Karpas-422 (cell line): ENCODE data around the gene CALML3. TPM values are rescaled to one million over a fixed set of nuclear protein-coding genes. Genes with fewer than 3 reads are reported as not detected.
A peak's percentile ranks its signal among the peaks of the same experiment; 100 is the strongest.
"Not testable (repeated sequence)": the region's sequence is repeated elsewhere in the genome, so short reads cannot be mapped to it uniquely, and the experiment has no call there.

Experiments used
- DNase-seq: peaks from one replicate; pipeline ENCODE4 v3.0.0-alpha.2; 2015
- H2AFZ ChIP-seq: fragments of 200-600 bp; sonication (generic); 2 replicates; pipeline ENCODE4 v1.6.1; 2014; ENCODE audit warnings: antibody characterized with exemption, low read length, mixed read lengths
- H3K27ac ChIP-seq: fragments of 200-600 bp; sonication (generic); 2 replicates; pipeline ENCODE4 v1.5.1; 2014; ENCODE audit warnings: mild to moderate bottlenecking, low read length, moderate library complexity
- H3K27me3 ChIP-seq: fragments of 200-600 bp; sonication (generic); 2 replicates; pipeline ENCODE4 v1.6.1; 2014; ENCODE audit warnings: low read length, mixed read lengths
- H3K36me3 ChIP-seq: fragments of 200-600 bp; sonication (generic); 2 replicates; pipeline ENCODE4 v1.6.1; 2014; ENCODE audit warnings: low read length, mixed read lengths; ENCODE audit not compliant: insufficient read depth
- H3K4me1 ChIP-seq: fragments of 200-600 bp; sonication (generic); 2 replicates; pipeline ENCODE4 v1.6.1; 2014; ENCODE audit warnings: mild to moderate bottlenecking, low read length, mixed read lengths
- H3K4me2 ChIP-seq: fragments of 200-600 bp; sonication (generic); 2 replicates; pipeline ENCODE4 v1.6.1; 2014; ENCODE audit warnings: low read length, low read depth, mild to moderate bottlenecking; ENCODE audit not compliant: poor library complexity, severe bottlenecking
- H3K4me3 ChIP-seq: fragments of 200-600 bp; sonication (generic); 2 replicates; pipeline ENCODE4 v1.5.1; 2014; ENCODE audit warnings: mild to moderate bottlenecking, antibody characterized with exemption, low read length, mixed read lengths
- H3K79me2 ChIP-seq: fragments of 200-600 bp; sonication (generic); 2 replicates; pipeline ENCODE4 v1.6.1; 2014; ENCODE audit warnings: mild to moderate bottlenecking, low read length, mixed read lengths
- H3K9ac ChIP-seq: fragments of 200-600 bp; sonication (generic); 2 replicates; pipeline ENCODE4 v1.6.0; 2014; ENCODE audit warnings: low read length
- H3K9me2 ChIP-seq: fragments of 200-600 bp; sonication (generic), shearing (Covaris generic); replicated peaks from 2 replicates; pipeline ENCODE4 v1.6.0; 2014; ENCODE audit warnings: mild to moderate bottlenecking, low read length, moderate library complexity; ENCODE audit not compliant: insufficient read depth
- H3K9me3 ChIP-seq: fragments of 300-700, 200-600 bp; sonication (generic); 2 replicates; pipeline ENCODE4 v1.6.1; 2014; ENCODE audit warnings: low read length, mixed read lengths
- H4K20me1 ChIP-seq: fragments of 200-600 bp; sonication (generic); 2 replicates; pipeline ENCODE4 v1.6.1; 2014; ENCODE audit warnings: mild to moderate bottlenecking, antibody characterized with exemption, low read length, low read depth; ENCODE audit not compliant: insufficient read depth
- total RNA-seq: library from RNA; depleted of rRNA; stranded (reverse); fragments of >200 nt; shearing (Covaris generic); gene quantifications from 2 replicates; pipeline ENCODE4 v1.2.3, GENCODE V29; 2014; ENCODE audit warnings: low replicate concordance

The CALML3 gene
- total RNA-seq, 1 experiment from 2014 or later: not detected

DNA sequence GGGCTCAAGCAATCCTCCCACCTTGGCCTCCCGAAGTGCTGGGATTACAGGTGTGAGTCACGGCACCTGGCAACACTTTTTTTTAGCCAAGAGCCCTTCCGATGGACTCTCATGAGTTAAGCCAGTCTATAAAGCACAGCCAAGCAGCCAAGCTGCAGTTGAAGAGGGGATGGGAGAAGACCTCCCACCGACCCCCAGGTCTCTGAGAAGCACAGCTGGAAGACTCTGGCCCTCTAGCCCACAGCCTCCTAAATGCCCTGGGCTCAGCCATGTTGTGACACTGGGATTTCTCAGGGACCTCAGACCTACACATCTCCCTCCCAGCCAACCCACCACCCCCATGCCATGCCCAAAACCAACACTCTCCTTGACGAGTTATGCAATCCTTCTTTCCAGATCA lies 31.1 kb downstream of the CALML3 start:
- Histone ChIP-seq H2AFZ (no peak overlapping the region), H4K20me1 (no peaks in the 10 kb centered on the region), H3K4me1 (peaks cover 10% of the 10 kb centered on the region), H3K9me2 (no peaks in the 10 kb centered on the region), H3K9me3 (no peaks in the 10 kb centered on the region), H3K4me2 (no peak overlapping the region), H3K36me3 (no peaks in the 10 kb centered on the region), H3K79me2 (no peaks in the 10 kb centered on the region), H3K4me3 (no peak overlapping the region), H3K27ac (no peak overlapping the region), H3K9ac (no peak overlapping the region), H3K27me3 (no peaks in the 10 kb centered on the region)
- DNase-seq: no peak

- Histone ChIP-seq H4K20me1 (no peaks in the 10 kb centered on the region), H3K27me3 (no peaks in the 10 kb centered on the region), H3K4me3 (no peak overlapping the region), H3K79me2 (no peaks in the 10 kb centered on the region), H3K4me1 (peaks cover 10% of the 10 kb centered on the region), H3K36me3 (no peaks in the 10 kb centered on the region), H3K27ac (no peak overlapping the region), H3K9me3 (no peaks in the 10 kb centered on the region), H3K4me2 (no peak overlapping the region), H2AFZ (no peak overlapping the region), H3K9me2 (no peaks in the 10 kb centered on the region), H3K9ac (no peak overlapping the region)
- no peak for DNase-seq
Measured at GRCh38 chr10:5556576-5556975, 31.8 kb downstream of the CALML3 start.

- no peaks in the 10 kb centered on the region for H3K36me3 ChIP-seq
- H3K4me3 ChIP-seq: no peak overlapping the region
- H3K9me2 ChIP-seq: no peaks in the 10 kb centered on the region
- H2AFZ ChIP-seq: no peak overlapping the region
- H3K27ac ChIP-seq: no peak overlapping the region
- H4K20me1 ChIP-seq: no peaks in the 10 kb centered on the region
- no peak overlapping the region for H3K9ac ChIP-seq
- H3K79me2 ChIP-seq: no peaks in the 10 kb centered on the region
- H3K9me3 ChIP-seq: no peaks in the 10 kb centered on the region
- no peaks in the 10 kb centered on the region for H3K27me3 ChIP-seq
- H3K4me1 ChIP-seq: peaks cover 10% of the 10 kb centered on the region
- no peak overlapping the region for H3K4me2 ChIP-seq
- no peak for DNase-seq
Measured at GRCh38 chr10:5557040-5557721, 32.4 kb downstream of the CALML3 start.

DNA sequence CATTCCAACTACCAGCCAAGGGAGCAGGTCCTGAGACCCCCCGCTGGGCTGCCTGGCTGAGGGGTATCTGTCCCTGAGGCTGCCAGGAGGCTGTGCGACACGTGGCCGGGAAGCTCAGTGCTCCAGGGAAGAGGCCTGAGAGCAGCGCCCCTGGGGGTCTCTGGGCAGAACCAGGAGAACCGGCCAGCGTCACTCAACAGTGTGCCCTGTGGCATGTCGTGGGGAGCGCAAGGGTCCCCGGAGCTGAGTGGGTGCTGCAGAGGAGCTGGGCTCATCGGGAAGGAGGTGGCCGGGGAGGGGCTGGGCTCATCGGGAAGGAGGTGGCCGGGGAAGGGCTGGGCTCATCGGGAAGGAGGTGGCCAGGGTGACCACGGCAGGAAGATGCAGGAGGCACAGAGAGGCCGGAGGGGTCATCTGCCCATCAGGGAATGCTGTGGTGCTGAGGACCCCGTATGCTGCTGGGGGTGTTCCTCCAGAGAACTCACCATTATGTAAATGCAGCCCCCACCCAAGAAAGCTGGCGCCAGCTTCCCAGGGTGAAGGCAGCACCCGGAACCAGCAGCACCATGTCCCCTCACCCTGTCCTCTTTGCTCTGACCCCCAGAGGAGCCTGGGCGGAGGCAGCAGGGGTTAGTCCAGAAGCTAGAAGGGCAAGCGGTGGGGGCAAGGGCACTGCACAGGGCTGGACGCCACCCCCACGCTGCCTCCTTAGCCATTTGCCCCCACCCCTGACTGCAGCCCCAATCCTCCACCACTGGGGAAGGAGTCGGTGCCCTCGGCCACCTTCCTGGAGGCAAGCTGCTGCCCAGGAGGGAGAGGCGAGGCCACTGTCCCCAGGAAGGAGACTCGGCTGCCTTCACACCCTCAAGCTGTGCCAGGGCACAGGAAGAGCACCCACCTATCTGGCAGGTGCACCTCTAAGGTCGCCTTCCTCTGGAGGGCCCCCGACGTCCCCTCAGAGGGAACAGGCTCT lies 33.3 kb downstream of the CALML3 start:
- no peak overlapping the region for H3K27ac ChIP-seq
- no peak for DNase-seq
- H2AFZ ChIP-seq: no peak overlapping the region
- H3K79me2 ChIP-seq: no peaks in the 10 kb centered on the region
- no peaks in the 10 kb centered on the region for H4K20me1 ChIP-seq
- no peaks in the 10 kb centered on the region for H3K9me2 ChIP-seq
- no peaks in the 10 kb centered on the region for H3K9me3 ChIP-seq
- H3K9ac ChIP-seq: no peak overlapping the region
- H3K27me3 ChIP-seq: no peaks in the 10 kb centered on the region
- no peaks in the 10 kb centered on the region for H3K36me3 ChIP-seq
- H3K4me3 ChIP-seq: no peak overlapping the region
- H3K4me1 ChIP-seq: peaks cover 10% of the 10 kb centered on the region
- H3K4me2 ChIP-seq: no peak overlapping the region

DNA sequence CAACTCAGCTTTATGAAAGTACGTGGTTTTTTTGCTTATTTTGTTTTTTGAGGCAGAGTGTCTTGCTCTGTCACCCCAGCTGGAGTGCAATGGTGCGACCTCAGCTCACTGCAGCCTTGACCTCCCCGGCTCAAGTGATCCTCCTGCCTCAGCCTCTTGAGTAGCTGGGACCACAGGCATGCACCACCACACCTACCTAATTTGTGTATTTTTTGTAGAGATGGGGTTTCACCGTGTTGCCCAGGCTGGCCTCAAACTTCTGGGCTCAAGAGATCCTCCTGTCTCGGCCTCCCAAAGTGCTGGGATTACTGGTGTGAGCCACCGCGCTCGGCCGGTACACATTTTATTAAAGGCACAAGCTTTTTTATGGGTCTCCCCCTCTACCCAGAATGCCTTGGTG lies 34.3 kb downstream of the CALML3 start:
- H3K9ac ChIP-seq, DNase-seq, H2AFZ ChIP-seq, H3K27ac ChIP-seq, H3K9me2 ChIP-seq, H3K4me3 ChIP-seq, H3K4me2 ChIP-seq, H3K9me3 ChIP-seq, H3K79me2 ChIP-seq, H3K27me3 ChIP-seq, H3K36me3 ChIP-seq, H4K20me1 ChIP-seq: not testable (repeated sequence)
- peaks cover 10% of the 10 kb centered on the region for H3K4me1 ChIP-seq

DNA sequence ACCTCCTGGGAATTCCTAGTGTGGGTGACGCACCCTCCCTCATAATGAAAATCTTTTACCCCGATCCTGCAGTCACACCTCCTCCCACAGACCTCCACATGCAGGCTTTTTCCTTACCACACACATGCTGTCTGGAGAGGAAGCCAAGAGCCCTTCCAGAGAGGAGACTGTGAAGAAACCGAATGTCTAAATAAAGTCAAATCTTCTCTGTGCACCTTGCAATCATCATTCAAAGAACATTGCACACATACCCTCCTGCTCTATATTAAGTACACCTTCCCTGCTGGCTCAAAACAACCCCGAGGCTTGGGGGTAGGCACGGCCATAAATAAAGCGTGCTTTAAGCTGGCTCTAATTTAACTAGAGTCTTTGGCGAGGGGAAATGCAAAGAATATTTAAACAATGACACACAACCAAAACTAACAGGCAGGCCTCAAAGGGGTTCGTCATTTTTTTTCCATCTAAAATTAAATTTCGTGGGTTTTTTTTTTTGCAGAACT lies 34.9 kb downstream of the CALML3 start:
- no peak overlapping the region for H3K9ac ChIP-seq
- no peak overlapping the region for H3K4me3 ChIP-seq
- DNase-seq: no peak
- no peaks in the 10 kb centered on the region for H3K79me2 ChIP-seq
- no peaks in the 10 kb centered on the region for H3K9me2 ChIP-seq
- H3K9me3 ChIP-seq: no peaks in the 10 kb centered on the region
- no peak overlapping the region for H3K27ac ChIP-seq
- no peaks in the 10 kb centered on the region for H4K20me1 ChIP-seq
- H3K4me2 ChIP-seq: peak overlapping the region; percentile 4
- H2AFZ ChIP-seq: no peak overlapping the region
- peaks cover 10% of the 10 kb centered on the region for H3K4me1 ChIP-seq
- no peaks in the 10 kb centered on the region for H3K36me3 ChIP-seq
- no peaks in the 10 kb centered on the region for H3K27me3 ChIP-seq

GRCh38 chr10:5560142-5560816 lies 35.5 kb downstream of the CALML3 start:
- H2AFZ ChIP-seq: no peak overlapping the region
- H3K9ac ChIP-seq: no peak overlapping the region

More at GRCh38 chr10:5560142-5560816, 35.5 kb downstream of the CALML3 start:
- H3K27ac ChIP-seq: no peak overlapping the region
- no peaks in the 10 kb centered on the region for H4K20me1 ChIP-seq
- no peaks in the 10 kb centered on the region for H3K9me2 ChIP-seq
- peak overlapping the region; percentile 4 for H3K4me2 ChIP-seq
- H3K9me3 ChIP-seq: no peaks in the 10 kb centered on the region
- H3K36me3 ChIP-seq: no peaks in the 10 kb centered on the region
- no peak for DNase-seq
- H3K79me2 ChIP-seq: no peaks in the 10 kb centered on the region
- no peak overlapping the region for H3K4me3 ChIP-seq
- no peaks in the 10 kb centered on the region for H3K27me3 ChIP-seq
- peaks cover 10% of the 10 kb centered on the region for H3K4me1 ChIP-seq
